ENCODE results near the gene RASL11A. TPM values are rescaled to one million over a fixed set of nuclear protein-coding genes. Genes with fewer than 3 reads are reported as not detected.
"Not testable (repeated sequence)": the region's sequence is repeated elsewhere in the genome, so short reads cannot be mapped to it uniquely, and the experiment has no call there.

RASL11A gene
- total RNA-seq, 3 donors from 2014 or later: 5.2 to 7.3 (median 5.5) TPM

DNA sequence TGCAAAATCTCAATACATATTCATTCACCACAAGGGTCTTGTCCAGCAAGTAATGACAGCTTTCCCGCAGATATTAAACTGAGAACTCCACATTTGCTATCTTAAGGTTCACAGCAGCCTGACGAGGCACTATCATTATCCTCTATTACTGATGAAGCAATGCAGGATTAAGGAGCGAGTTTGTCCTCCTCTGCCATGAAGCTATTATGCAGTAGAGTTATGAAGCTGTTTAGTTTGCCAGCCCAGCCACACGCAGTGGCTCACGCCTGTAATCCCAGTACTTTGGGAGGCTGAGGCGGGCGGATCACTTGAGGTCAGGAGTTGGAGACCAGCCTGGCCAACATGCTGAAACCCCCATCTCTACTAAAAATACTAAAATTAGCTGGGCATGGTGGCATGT is 29.8 kb downstream of the RASL11A start:
- not testable (repeated sequence) for H3K4me3 Mint-ChIP-seq; H3K9me3 Mint-ChIP-seq; H3K36me3 Mint-ChIP-seq (ENCODE audit: insufficient read depth); DNase-seq; ATAC-seq; H3K27me3 Mint-ChIP-seq (ENCODE audit: low read depth)
- peaks cover 16% of the 10 kb centered on the region for H3K4me1 Mint-ChIP-seq (ENCODE audit: low read depth)

DNA sequence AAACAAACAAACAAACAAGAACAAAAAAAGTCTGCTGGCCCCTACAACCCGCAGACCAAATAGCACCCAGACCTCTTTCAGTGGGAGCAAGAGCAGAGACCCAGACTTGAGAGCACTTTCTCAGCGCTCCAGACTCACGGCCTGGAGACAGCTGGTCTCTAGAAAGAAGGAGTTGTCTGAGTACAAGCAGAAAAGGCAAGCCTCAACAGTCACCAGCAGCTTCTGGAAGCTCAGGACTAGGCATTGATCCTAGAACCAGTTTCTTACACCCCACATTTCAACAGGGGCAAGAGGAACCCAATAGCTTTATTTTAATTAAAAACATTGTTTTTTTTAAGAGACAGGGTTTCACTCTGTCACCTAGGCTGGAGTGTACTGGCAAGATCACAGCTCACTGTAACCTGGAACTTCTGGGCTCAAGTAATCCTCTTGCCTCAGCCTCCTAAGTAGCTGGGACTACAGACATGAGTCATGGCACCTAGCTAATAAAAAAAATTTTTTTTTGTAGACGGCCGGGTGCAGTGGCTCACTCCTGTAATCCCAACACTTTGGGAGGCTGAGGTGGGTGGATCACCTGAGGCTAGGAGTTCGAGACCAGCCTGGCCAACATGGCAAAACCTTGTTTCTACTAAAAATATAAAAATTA is 30.4 kb downstream of the RASL11A start:
- Mint-ChIP-seq H3K9me3 (no peaks in the 10 kb centered on the region), H3K4me1 (ENCODE audit: low read depth) (peaks cover 12% of the 10 kb centered on the region), H3K4me3 (no peak overlapping the region), H3K27me3 (ENCODE audit: low read depth) (peaks cover 5% of the 10 kb centered on the region), H3K36me3 (ENCODE audit: insufficient read depth) (no peaks in the 10 kb centered on the region)
- no peak for ATAC-seq
- DNase-seq: no peak

DNA sequence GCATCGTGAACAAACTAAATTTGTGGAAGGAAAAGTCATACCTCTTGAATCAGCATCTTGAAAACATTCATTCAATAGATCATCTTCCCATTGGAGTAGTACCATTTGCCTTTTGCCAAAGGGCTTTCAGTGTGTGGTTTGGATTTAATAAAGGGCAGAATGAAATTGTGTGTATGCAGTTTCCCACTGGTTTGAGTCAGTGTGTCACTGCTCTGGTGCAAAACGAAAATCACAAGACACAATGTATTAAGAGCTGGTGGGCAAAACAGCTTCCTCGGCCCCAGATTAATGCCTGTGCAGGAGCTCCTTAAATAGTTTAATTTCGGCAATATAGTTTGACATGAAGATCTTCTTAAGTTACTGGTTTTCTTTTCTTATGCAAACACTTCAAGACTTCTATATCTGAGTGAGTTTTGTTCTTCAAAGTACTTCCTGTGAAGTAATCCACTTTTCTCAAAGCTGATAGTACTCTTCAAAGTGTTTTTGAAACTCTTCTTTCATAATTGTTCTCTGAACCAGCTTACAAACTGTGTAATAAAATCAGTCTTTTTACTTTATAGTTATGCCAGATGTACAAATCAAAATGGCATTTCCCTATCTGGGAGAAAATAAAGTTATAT is 32.1 kb downstream of the RASL11A start:
- H3K36me3 Mint-ChIP-seq (ENCODE audit: insufficient read depth): no peaks in the 10 kb centered on the region
- H3K4me1 Mint-ChIP-seq (ENCODE audit: low read depth): peaks cover 18% of the 10 kb centered on the region
- H3K27me3 Mint-ChIP-seq (ENCODE audit: low read depth): peaks cover 5% of the 10 kb centered on the region
- no peaks in the 10 kb centered on the region for H3K9me3 Mint-ChIP-seq
- DNase-seq (no peak), ATAC-seq (no peak)
- H3K4me3 Mint-ChIP-seq: no peak overlapping the region

DNA sequence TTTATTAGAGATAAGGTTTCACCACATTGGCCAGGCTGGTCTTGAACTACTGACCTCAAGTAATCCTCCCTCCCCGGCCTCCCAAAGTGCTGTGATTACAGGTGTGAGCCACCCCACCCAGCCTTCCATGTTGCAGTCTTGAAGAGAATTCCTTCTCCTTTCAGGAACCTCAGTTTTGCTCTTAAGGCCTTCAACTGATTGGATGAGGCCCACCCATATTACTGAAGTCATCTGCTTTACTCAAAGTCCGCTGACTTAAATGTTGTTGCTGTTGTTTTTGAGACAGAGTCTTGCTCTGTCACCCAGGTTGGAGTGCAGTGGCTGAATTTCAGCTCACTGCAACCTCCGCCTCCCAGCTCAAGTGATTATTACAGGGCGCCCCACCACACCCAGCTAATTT is 33.5 kb downstream of the RASL11A start:
- H3K4me1 Mint-ChIP-seq (ENCODE audit: low read depth): peaks cover 18% of the 10 kb centered on the region
- no peaks in the 10 kb centered on the region for H3K9me3 Mint-ChIP-seq
- H3K36me3 Mint-ChIP-seq (ENCODE audit: insufficient read depth): no peaks in the 10 kb centered on the region
- H3K27me3 Mint-ChIP-seq (ENCODE audit: low read depth): peaks cover 4% of the 10 kb centered on the region
- ATAC-seq (no peak), DNase-seq (no peak)
- H3K4me3 Mint-ChIP-seq: no peak overlapping the region

DNA sequence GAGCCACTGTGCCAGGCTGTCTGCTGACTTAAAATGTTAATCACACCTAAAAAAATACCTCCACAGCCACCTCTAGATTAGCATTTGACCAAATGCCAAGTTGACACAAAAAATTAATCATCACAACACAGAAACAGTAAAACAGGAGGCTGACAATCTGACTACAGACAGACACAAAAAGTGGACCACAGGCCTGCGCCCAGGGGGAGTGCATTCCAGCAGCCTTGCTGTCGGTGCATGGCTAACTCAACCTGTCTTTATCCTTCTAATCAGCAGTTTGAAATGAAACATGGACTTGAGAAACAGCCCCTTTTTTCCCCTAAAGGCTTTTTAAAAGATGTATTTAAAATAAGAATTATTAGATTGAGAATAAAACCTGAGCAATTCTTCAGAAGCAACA is 34.0 kb downstream of the RASL11A start:
- DNase-seq (no peak), ATAC-seq (no peak)
- H3K4me3 Mint-ChIP-seq: no peak overlapping the region
- peaks cover 18% of the 10 kb centered on the region for H3K4me1 Mint-ChIP-seq (ENCODE audit: low read depth)
- no peaks in the 10 kb centered on the region for H3K27me3 Mint-ChIP-seq (ENCODE audit: low read depth)
- H3K36me3 Mint-ChIP-seq (ENCODE audit: insufficient read depth): no peaks in the 10 kb centered on the region
- no peaks in the 10 kb centered on the region for H3K9me3 Mint-ChIP-seq

DNA sequence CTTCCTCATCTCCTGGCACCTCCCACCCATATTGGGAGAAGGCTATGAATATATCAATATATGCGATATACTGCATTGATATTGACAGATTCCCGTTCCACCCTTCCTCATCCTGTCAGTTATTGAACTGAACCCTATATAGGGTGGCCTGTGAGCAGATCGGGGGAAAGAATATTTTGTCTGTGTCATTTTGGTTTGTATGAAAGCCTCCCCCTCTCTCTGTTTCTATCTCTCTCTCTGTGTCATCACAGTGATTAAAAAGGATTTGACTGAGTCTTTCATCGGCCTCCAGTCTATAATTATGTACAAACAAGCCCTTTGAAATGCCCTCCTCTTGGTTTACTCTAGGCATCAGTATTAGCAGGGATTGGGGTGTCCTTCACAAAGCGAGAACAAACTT is 35.7 kb downstream of the RASL11A start:
- no peak for DNase-seq
- no peak overlapping the region for H3K4me3 Mint-ChIP-seq
- peaks cover 18% of the 10 kb centered on the region for H3K4me1 Mint-ChIP-seq (ENCODE audit: low read depth)
- no peaks in the 10 kb centered on the region for H3K9me3 Mint-ChIP-seq
- H3K36me3 Mint-ChIP-seq (ENCODE audit: insufficient read depth): no peaks in the 10 kb centered on the region
- no peaks in the 10 kb centered on the region for H3K27me3 Mint-ChIP-seq (ENCODE audit: low read depth)
- peak in 1 of 2 donors; percentile 48 for ATAC-seq

DNA sequence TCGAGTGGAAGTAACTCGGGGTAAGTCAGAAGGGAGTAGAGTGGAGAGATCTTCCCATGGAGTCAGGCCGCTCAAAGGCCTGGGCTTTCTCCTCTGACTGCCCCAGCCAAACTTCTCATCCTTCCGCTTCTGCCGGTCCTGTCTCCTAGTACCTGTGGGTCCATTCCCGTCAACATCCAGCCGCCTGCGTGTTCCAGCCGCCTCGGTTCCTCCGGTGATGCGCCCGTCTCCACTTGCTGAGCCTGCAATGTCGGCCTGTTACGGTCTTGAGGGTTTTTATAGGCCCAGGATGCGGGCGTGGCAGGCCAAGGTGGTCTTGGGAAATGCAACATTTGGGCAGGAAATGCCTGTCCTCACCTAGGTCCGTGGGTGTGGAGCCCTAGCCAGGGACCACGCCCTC is 38.3 kb downstream of the RASL11A start:
- Mint-ChIP-seq H3K36me3 (ENCODE audit: insufficient read depth) (no peaks in the 10 kb centered on the region), H3K4me1 (ENCODE audit: low read depth) (peaks cover 6% of the 10 kb centered on the region), H3K27me3 (ENCODE audit: low read depth) (peaks cover 2% of the 10 kb centered on the region), H3K9me3 (no peaks in the 10 kb centered on the region), H3K4me3 (no peak overlapping the region)
- ATAC-seq: no peak
- no peak for DNase-seq

DNA sequence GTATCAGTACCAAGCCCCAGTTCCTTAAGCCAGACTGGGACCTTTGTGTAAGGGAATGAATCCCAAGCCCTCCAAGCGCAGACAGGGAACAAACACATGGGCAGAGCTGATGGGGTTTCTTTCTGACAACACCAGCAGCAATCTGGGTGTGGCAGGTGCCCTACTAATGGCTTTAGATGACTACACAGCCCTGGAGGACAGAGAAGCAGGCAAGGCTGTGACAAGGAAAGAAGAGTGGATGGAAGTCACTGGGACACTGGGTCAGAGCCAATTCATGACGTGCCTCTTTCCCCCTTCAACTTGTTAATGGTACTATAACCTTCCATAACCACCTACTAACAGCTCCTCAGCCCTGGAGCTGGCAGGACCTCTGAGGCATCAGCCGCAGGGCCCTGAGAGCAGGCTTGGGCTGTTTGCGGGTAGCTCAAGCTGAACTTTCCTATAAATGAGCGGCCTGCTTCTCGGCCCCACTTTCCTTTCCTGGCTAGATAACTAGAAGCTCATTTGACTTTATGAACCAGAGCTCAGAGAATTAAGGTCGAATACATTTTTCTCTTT is 38.9 kb downstream of the RASL11A start:
- ATAC-seq: no peak
- H3K36me3 Mint-ChIP-seq (ENCODE audit: insufficient read depth): no peaks in the 10 kb centered on the region

DNA sequence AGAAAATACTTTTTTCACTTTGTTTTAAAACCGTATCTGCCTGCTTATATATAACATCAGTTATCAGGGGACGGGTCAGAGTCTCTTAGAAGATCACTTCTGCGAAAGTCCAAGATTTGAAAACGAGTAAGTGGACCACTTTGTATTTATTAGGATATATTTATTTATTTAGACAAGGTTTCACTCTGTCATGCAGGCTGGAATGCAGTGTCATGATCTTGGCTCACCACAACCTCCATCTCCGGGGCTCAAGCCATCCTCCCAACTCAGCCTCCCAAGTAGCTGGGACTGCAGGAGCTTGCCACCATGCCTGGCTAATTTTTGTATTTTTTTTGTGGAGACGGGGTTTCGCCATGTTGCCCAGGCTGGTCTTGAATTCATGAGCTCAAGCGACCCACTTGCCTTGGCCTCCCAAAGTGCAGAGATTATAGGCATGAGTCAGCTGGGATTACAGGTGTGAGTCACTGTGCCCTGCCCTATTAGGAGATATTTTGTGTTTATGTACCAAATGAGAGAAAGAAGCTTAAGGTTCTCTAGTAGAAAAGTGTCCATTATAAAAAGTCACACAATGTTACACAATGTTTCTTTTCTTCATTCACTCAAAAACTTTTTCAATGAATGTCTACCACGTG is 39.5 kb downstream of the RASL11A start:
- ATAC-seq: no peak
- no peak for DNase-seq
- H3K36me3 Mint-ChIP-seq (ENCODE audit: insufficient read depth): no peaks in the 10 kb centered on the region
- H3K4me1 Mint-ChIP-seq (ENCODE audit: low read depth): peaks cover 6% of the 10 kb centered on the region
- peaks cover 2% of the 10 kb centered on the region for H3K27me3 Mint-ChIP-seq (ENCODE audit: low read depth)
- H3K4me3 Mint-ChIP-seq: no peak overlapping the region
- H3K9me3 Mint-ChIP-seq: no peaks in the 10 kb centered on the region

More for the DNA sequence above, 38.9 kb downstream of the RASL11A start:
- no peak for DNase-seq
- H3K4me1 Mint-ChIP-seq (ENCODE audit: low read depth): peaks cover 6% of the 10 kb centered on the region
- no peaks in the 10 kb centered on the region for H3K9me3 Mint-ChIP-seq
- peaks cover 2% of the 10 kb centered on the region for H3K27me3 Mint-ChIP-seq (ENCODE audit: low read depth)
- no peak overlapping the region for H3K4me3 Mint-ChIP-seq

DNA sequence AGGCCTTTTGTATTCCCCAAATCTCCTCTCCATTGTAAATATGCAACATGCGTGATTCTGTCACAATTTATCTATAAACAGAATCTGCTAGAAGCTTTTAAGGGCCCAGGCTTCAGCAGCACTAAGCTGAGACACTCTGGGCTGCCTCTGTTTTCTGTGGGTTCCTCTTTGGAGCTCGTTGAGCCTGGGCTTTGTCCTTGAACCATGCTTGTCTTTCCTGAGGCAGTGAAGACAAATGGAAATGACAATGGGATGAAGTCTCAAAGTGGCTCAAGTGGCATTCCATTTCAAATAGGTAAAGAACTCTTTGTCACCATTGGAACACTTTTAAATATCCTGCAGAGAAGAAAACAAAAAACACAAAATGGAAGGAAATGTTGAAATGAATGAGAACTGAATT is 40.3 kb downstream of the RASL11A start:
- no peak for DNase-seq
- Mint-ChIP-seq H3K36me3 (ENCODE audit: insufficient read depth) (no peaks in the 10 kb centered on the region), H3K4me1 (ENCODE audit: low read depth) (peaks cover 6% of the 10 kb centered on the region), H3K9me3 (no peaks in the 10 kb centered on the region), H3K4me3 (no peak overlapping the region), H3K27me3 (ENCODE audit: low read depth) (peaks cover 2% of the 10 kb centered on the region)
- no peak for ATAC-seq

DNA sequence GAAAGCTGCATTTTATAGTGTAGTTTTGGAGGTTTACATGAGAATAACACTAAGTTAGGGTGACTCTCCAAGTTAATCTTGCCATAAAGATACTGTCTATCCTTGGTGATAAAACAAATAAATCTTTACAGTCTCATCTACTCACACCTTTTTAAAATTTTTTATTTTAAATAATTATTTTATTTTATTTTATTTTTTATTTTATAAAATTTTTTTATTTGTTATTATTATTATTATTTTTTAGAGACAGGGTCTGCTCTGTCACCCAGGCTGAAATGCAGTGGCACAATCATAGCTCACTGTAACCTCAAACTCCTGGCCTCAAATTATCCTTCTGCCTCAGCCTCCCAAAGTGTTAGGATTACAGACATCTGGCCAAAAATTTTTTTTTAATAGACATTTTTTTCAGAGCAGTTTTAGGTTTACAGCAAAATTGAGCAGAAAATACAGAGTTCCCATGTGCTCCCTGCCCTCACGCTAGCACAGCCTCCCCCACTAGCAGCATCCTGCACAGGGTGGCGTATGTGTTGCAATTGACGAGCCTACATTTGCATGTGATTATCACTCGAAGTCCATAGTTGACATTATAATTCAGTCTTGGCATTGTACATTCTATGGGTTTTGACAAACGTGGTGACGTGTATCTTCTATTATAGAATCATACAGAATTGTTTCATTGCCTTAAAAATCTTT is 41.0 kb downstream of the RASL11A start:
- H3K36me3 Mint-ChIP-seq (ENCODE audit: insufficient read depth): no peaks in the 10 kb centered on the region
- H3K9me3 Mint-ChIP-seq: no peaks in the 10 kb centered on the region
- no peak for DNase-seq
- no peak for ATAC-seq
- peaks cover under 1% of the 10 kb centered on the region for H3K4me1 Mint-ChIP-seq (ENCODE audit: low read depth)
- H3K27me3 Mint-ChIP-seq (ENCODE audit: low read depth): peaks cover 8% of the 10 kb centered on the region
- H3K4me3 Mint-ChIP-seq: no peak overlapping the region

DNA sequence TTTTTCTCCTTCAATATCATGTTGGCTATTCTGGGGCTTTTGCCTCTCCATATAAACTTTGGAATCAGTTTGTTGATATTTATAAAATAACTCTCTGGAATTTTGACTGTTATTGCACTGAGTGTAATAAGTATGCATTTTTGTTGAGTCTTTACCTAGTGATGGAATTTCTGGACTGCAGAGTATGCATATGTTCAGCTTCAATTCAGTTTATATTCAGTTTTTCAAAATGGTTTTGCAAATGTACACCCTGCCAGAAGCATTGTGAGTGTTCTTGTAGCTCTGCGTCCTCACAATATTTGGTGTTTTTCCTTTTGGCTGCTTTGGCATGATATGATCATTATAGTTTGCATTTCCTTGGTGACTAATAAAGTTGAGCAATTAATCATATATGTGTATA is 43.1 kb downstream of the RASL11A start:
- Mint-ChIP-seq H3K27me3 (ENCODE audit: low read depth) (peaks cover 10% of the 10 kb centered on the region), H3K4me3 (no peak overlapping the region), H3K36me3 (ENCODE audit: insufficient read depth) (no peaks in the 10 kb centered on the region), H3K9me3 (no peaks in the 10 kb centered on the region), H3K4me1 (ENCODE audit: low read depth) (no peaks in the 10 kb centered on the region)
- DNase-seq (no peak), ATAC-seq (no peak)

DNA sequence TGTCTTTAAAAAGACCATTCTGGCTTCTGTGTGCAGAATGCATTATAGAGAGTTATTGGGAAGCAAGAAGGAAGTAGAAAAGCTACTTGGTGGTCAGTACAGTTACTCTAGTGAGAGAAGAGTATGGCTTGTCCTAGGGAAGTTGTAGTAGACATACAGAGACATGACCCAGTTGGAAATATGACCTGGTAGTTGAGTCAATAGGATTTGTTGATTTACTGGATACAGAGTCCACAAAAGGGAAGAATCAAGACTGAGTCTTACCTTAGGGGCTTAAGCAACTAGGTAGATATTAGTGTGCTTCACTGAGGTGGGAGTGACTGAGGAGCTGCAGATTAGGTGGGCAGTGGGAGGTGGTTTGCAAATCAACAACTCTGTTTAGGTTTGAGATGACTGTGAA is 48.8 kb downstream of the RASL11A start:
- no peak overlapping the region for H3K4me3 Mint-ChIP-seq
- H3K27me3 Mint-ChIP-seq (ENCODE audit: low read depth): peaks cover 19% of the 10 kb centered on the region
- H3K4me1 Mint-ChIP-seq (ENCODE audit: low read depth): no peaks in the 10 kb centered on the region
- ATAC-seq (no peak), DNase-seq (no peak)
- H3K36me3 Mint-ChIP-seq (ENCODE audit: insufficient read depth): no peaks in the 10 kb centered on the region
- H3K9me3 Mint-ChIP-seq: no peaks in the 10 kb centered on the region

Measured in activated T-cell treated with anti-CD3 and anti-CD28 coated beads, Interleukin-2, amount 50 U/mL, for 4 hours (primary cell).